ENCODE results near the gene IL20RA.

DNA sequence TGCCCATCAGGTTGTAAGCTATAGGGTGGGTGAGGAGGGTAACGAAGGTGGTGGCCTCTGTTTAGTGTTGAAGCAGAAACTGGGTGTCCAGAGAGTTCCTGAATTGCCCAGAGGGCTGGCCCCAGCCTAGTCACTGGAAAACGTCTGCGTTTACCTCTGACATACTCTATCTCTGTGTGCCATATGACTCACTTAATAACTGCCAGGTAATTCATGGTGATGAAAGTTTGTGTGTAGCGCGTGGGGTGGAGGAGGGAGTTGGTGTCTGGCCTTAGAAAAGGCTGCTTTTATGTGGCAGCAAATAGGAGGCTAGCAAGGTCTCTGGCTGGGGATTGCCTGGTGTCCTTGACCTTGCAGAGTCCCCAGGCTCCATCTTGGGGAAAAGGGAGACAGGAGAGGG, 75.3 kb downstream of the IL20RA start:
- TF ChIP-seq RCOR1 (IDR thresholded peaks at IDR 0.05; ENCODE audit: low read length) (peak; percentile 82), CTCF (IDR thresholded peaks at IDR 0.05) (no peak), SIN3A (IDR thresholded peaks at IDR 0.05; ENCODE audit: borderline replicate concordance, low read depth, low read length) (no peak), USF2 (IDR thresholded peaks at IDR 0.05; ENCODE audit: borderline replicate concordance, low read depth, low read length) (no peak), MAX (IDR thresholded peaks at IDR 0.05; ENCODE audit: low read depth) (no peak), FOXM1 (IDR thresholded peaks at IDR 0.05; ENCODE audit: low read depth) (no peak), JUND (IDR thresholded peaks at IDR 0.05) (no peak), EP300 (IDR thresholded peaks at IDR 0.05; ENCODE audit: borderline replicate concordance in 1 of 2, low read depth in 1 of 2, low read length in 1 of 2) (peak in 1 of 2 experiments; percentile 99; a peak in 2 of 4 replicates), NFIC (IDR thresholded peaks at IDR 0.05; ENCODE audit: borderline replicate concordance) (no peak), TEAD4 (IDR thresholded peaks at IDR 0.05; ENCODE audit: borderline replicate concordance, insufficient read depth) (no peak)

All from SK-N-SH (cell line).